GM21390 (cell line): Measurements from ENCODE around the gene SPTLC1.
"Not testable (repeated sequence)": the region's sequence is repeated elsewhere in the genome, so short reads cannot be mapped to it uniquely, and the experiment has no call there.

Experiments used
- ATAC-seq: cut with Tn5 transposase; IDR thresholded peaks from one replicate; pipeline ENCODE4 v1.9.1; 2021; ENCODE audit not compliant: unreplicated experiment

Gene SPTLC1

GRCh38 chr9:92035687-92036410 is 79.4 kb downstream of the SPTLC1 start:
- ATAC-seq: no peak

- no peak for ATAC-seq
Observed at GRCh38 chr9:92035146-92035545, 80.1 kb downstream of the SPTLC1 start.

DNA sequence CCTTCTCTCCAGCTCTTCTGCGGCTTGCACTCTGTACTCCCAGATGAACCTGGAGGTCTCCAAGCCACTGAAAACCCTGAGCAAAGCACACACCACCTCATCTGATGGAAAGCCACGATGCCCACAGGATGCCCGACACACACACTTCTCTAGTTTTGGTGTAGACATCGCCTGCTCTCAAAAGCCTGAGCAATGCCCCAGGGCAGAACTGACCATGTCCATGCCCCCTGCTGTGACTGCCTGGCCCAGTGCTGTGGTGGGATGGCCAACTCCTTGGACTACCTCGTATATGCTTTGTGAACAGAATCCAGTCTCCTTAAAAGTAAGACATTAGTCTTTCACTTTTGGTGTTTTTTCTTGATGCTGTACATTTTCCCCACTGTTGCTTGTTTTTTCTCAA is 81.2 kb downstream of the SPTLC1 start:
- ATAC-seq: no peak

- no peak for ATAC-seq
Observed at GRCh38 chr9:92033307-92033706, 81.9 kb downstream of the SPTLC1 start.

DNA sequence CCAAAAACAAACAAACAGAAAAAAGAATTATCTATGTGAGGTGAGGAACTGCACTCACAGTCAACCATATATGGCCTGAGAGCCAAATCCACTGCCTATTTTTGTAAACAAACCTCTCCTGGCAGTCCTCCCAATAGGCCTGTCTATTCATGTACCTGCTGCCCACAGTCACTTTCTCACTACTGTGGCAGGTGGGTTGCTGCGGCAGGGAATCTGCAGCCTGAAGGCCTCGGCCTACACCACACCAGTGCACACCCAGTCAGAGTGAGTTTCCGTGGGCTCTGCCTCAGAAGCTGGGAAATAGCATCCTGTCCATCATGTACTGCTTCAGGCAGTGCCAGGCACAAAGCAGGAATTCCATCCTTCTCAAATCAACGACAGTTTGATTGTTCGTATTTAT is 82.3 kb downstream of the SPTLC1 start:
- ATAC-seq: no peak

DNA sequence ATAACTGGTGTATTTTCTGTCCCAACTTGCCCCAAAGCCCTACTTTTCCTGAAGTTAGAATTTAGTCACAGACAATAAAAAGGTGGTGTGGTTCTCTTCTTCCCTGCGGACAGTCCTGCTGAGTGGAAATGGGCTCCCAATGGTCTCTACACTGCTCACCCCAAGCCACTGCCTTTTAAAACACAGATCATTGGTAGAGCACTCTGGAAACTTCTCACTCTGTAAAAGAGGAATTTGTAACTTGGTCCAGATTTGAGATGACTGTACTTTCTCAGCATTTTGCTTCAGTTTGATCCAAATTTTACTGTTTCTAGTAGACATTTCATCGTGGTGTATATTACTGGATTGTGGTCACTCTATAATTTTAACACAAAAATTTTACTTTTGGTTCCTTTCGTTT is 84.8 kb downstream of the SPTLC1 start:
- no peak for ATAC-seq

- no peak for ATAC-seq
Observed at GRCh38 chr9:92029553-92029952, 85.7 kb downstream of the SPTLC1 start.

DNA sequence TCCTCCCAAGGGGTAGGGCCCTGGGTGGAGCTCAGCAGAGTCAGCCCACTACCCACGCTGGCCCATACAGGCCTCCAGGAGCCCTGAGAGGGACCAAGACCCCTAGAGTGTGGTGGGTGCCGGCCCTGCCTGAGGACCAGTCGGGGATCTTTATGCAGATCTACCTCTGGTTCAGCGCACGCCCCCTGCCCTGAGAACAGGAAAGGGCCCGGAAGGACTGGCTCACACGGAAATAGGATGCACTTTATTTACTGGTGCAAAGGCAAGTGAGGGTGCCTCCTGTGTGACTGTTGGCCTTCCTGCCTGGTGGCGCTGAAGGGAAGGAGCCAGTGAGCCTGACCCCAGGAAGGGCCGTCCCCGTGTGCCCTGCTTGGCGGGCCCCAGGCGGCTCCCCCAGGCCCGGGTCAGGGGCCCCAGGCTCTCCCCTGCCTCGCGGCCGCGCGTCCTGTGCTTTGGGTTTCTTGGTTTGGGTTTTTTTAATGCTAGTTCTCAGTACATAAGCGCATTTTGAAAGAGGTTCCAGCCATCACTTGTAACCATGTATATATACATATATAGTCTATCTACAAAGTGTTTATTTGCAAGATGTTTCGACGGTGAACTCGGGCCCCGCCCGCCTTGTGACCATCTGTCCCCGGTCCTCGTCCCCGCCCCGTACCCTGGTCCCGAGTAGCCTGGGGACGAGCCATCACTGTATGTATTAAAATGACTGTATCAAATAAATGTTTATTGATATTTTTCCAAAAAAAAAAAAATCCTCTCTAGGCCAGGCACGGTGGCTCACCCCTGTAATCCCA is 88.8 kb downstream of the SPTLC1 start:
- ATAC-seq: no peak

GRCh38 chr9:92021785-92022541 is 93.2 kb downstream of the SPTLC1 start:
- not testable (repeated sequence) for ATAC-seq

GRCh38 chr9:92019658-92020057 is 95.6 kb downstream of the SPTLC1 start:
- no peak for ATAC-seq

DNA sequence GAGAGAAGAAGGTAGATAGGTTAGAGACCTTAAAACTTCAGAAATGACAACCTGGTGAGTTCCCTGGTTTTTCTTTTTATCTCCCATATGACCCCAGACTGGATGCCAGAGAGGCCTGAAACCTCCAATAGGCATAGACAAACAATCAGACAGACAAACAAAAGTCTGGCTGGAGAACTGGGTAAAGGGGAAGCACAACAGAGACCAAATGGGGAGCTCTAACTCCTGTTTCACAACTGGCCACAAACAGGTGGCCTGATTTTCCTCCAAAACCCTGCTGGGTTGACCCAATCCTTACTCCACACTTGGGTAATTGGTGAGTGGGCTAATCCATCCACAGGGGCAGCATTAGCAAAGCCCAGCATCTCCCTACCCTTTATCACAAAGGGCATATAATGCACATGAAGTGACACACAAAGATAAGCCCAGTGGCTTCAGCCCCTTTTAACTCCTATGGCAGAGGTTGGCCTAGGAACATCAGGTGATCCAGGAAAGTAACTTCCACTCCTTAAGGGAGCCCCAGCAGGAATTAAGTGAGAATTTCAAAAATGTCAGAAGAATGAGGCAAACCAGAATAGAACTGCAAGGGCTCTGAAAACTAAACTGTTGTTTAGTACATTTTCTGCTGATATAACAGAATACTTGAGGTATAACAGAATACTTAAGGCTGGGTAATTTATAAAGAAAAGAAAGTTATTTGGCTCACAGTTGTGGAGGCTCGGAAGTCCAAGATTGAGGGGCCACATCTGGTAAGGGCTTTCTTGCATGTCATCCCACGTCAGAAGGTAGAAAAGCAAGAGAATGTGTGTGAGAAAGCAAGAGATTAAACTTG is 104.3 kb downstream of the SPTLC1 start:
- ATAC-seq: no peak

DNA sequence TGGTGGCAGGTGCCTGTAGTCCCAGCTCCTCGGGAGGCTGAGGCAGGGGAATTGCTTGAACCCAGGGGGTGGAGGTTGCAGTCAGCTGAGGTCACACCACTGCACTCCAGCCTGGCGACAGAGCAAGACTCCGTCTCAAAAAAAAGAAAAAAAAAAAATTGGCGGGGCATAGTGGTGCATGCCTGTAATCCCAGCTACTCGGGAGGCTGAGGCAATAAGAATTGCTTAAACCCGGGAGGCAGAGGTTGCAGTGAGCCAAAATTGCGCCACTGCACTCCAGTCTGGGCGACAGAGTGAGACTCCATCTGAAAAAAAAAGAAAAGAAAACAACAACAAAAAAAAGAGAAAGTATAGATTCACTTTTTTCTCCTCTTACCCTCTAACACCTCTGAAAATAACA is 105.0 kb downstream of the SPTLC1 start:
- not testable (repeated sequence) for ATAC-seq

- no peak for ATAC-seq
Observed at GRCh38 chr9:92008041-92008440, 107.2 kb downstream of the SPTLC1 start.

- no peak for ATAC-seq
Observed at GRCh38 chr9:92004045-92004392, 111.2 kb downstream of the SPTLC1 start.

DNA sequence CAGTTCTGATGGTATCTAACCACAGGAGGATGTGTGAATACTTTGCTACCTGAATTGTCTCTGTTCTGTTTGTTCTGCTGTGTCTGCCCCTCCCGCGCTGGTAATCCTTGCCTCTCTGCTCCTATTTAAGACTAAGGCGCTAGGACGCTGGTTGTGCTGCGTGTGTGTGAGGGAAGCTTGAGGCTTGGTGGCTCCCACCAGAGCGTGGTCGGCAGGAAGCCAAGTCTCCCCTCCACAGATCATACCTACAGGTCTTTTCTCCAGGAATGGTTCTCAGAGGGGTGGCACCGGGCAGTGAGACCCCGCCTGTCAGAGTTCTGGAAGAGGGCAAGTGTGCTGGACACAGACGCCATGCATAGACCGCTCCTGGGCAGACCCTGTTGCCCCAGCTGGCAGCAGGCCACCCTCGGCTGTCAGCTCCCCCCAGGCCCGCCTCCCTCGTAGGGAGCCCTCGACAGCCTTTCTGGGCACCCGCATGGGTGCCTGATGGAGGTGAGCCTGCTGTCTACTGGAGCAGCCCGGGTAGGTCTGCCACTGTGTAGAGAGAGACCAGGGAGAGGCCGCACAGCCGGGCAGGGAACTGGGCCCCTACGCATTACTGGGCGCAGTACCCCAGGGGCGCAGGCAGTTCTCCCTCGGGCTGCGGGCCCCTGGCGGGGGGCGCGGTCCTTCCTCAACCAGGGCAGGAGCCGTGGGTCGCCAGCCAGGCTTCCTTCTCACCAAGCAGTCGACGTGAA is 111.7 kb downstream of the SPTLC1 start:
- no peak for ATAC-seq

- ATAC-seq: not testable (repeated sequence)
Observed at GRCh38 chr9:92001948-92002347, 113.3 kb downstream of the SPTLC1 start.

- ATAC-seq: no peak
Observed at GRCh38 chr9:92001244-92001643, 114.0 kb downstream of the SPTLC1 start.

GRCh38 chr9:91995000-91995655 is 120.1 kb downstream of the SPTLC1 start:
- no peak for ATAC-seq

- ATAC-seq: no peak
Observed at GRCh38 chr9:91994422-91994821, 120.8 kb downstream of the SPTLC1 start.
